SH-SY5Y (cell line): ENCODE measurements around the gene SLC25A22.

ENCODE experiments used
- GATA2 ChIP-seq: IDR thresholded peaks from 2 replicates; pipeline ENCODE4 v1.6.1; 2011; ENCODE audit warnings: mild to moderate bottlenecking, low read depth, low read length
- GATA3 ChIP-seq: IDR thresholded peaks from 2 replicates; pipeline ENCODE4 v1.6.1; 2011; ENCODE audit warnings: low read depth, mild to moderate bottlenecking, low read length, moderate library complexity

Gene SLC25A22

DNA sequence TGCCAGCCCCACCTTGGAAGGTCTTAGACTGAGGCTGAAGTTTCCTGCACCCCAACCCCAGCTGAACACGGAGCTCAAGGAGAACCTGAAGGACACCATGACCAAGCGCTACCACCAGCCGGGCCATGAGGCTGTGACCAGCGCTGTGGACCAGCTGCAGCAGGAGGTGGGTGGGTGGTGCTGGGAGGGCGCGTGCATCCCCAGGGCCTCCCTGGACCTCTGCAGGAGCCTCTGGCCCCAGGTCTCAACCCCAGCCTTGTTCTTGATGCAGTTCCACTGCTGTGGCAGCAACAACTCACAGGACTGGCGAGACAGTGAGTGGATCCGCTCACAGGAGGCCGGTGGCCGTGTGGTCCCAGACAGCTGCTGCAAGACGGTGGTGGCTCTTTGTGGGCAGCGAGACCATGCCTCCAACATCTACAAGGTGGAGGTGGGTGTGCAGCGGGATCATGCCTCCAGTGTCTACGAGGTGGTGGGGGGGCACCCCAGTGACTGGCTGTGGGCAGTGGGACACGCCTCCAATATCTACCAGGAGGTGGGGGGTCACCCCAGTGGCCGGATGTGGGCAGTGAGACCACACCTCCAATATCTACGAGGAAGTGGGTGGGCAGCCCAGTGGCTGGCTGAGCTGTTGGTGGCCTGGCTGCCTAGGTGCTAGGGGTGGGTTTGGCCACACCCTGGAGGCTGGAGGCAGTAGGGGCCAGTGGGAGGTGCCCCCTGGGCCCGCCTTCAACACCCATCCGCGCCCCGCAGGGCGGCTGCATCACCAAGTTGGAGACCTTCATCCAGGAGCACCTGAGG lies 39.3 kb upstream of the SLC25A22 start:
- TF ChIP-seq GATA3: no peak
- no peak for TF ChIP-seq GATA2

GRCh38 chr11:836700-837099 lies 38.6 kb upstream of the SLC25A22 start:
- no peak for TF ChIP-seq GATA2
- TF ChIP-seq GATA3: no peak

GRCh38 chr11:836274-836673 lies 38.2 kb upstream of the SLC25A22 start:
- TF ChIP-seq GATA3 (no peak), GATA2 (no peak)

- no peak for TF ChIP-seq GATA2
- TF ChIP-seq GATA3: no peak
These were observed 36.6 kb upstream of the SLC25A22 start for GRCh38 chr11:834371-835316.

DNA sequence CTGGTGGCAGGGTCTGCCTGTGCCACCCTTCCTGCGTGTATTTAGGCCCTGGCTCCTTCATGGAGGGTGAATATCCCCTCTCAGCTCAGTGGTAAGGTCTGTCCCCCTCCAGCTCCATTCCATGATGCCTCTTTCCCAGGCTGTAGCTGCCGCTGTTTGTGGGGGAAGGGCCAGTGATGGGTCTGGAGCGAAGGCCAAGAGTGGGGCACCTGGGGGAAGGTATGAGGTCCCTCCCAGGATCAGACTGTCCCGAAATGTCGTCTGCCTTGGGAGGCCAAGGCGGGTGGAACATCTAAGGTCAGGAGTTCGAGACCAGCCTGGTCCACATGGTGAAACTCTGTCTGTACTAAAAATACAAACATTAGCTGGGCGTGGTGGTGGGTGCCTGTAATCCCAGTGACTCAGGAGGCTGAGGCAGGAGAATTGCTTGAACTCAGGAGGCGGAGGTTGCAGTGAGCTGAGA lies 35.8 kb upstream of the SLC25A22 start:
- TF ChIP-seq GATA3 (no peak), GATA2 (no peak)

- TF ChIP-seq GATA3 (no peak), GATA2 (no peak)
These were observed 35.2 kb upstream of the SLC25A22 start for GRCh38 chr11:833114-833791.

DNA sequence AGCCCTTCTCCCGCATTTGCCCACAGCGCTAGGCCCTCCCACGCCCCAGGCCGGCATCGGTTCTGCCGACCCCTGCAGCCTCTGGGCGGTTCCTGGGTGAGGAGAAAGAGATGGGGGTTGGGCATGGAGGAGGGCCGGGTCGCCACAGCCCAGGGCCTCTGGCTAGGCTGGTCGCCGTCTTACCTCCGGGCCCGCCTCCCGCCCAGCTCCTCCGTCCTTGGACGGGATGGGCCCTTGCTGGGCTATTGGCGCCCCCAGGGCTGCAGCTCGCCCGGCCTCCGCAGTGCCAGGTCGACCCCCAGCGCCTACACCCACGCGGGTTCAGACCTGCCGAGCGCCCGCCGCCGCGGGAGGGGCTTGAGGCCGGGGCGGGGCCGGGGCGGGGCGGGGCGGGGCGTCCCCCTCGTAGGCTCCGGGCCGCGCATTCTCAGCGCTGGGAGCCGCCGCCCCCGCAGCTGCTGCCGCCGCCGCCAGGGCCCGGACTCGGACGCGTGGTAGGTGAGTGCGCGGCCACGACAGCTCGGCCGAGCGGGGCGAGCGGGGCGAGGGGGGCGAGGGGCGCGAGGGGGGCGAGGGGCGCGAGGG lies 34.5 kb upstream of the SLC25A22 start, which contains the start of gene CD151:
Gene CD151, plus strand, starts transcription at position 424 of the 585 bp plus-strand sequence. CDS start 3,118 bp downstream, outside the sequence.
- no peak for TF ChIP-seq GATA2

DNA sequence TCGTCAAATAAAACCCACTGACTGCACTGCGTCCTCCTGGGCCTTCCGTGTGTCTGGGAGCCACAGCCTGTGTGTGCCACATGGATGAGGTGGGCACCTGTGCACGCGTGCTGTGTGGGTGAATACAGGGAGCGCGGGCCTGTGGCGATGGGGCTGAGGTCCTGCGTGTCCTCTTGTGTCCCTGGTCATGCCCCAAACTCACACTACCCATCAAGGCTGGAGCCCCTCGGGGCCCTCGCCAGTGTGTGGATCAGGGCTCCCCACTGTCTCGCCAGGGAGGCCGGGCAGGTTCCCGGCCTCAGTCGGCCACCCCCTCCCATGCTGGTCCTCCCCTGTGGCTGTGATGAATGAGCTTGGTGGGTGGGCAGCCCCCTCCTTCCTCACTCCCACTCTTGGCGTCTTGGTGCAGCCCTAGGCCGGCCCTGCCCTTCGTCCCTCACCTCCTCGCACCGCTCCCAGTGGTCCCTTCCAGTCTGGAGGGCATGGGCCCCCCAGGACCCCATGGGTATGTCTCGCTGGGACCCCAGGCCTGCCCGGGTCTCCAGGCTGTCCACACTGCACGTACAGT lies 34.0 kb upstream of the SLC25A22 start:
- TF ChIP-seq GATA2: no peak
- TF ChIP-seq GATA3: no peak

GRCh38 chr11:831118-831864 lies 33.2 kb upstream of the SLC25A22 start:
- TF ChIP-seq GATA2: no peak
- no peak for TF ChIP-seq GATA3

- TF ChIP-seq GATA2: no peak
These were observed 32.4 kb upstream of the SLC25A22 start for GRCh38 chr11:830295-831117.

- TF ChIP-seq GATA2 (no peak), GATA3 (no peak)
These were observed 31.8 kb upstream of the SLC25A22 start for GRCh38 chr11:829847-830294.
